ENCODE measurements around the gene FLNA. TPM values are rescaled to one million over a fixed set of nuclear protein-coding genes. Genes with fewer than 3 reads are reported as not detected.
"Not testable (repeated sequence)": the region's sequence is repeated elsewhere in the genome, so short reads cannot be mapped to it uniquely, and the experiment has no call there.

The FLNA gene
- polyA plus RNA-seq, 1 donor from 2014 or later, result 396 TPM

GRCh38 chrX:154352012-154352401 is 22.4 kb downstream of the FLNA start:
- Mint-ChIP-seq H3K4me1 (peaks cover 5 to 17% (median 15%) of the 10 kb centered on the region in 3 donors), H3K9me3 (no peaks in the 10 kb centered on the region), H3K36me3 (peaks cover 4% of the 10 kb centered on the region), H3K4me3 (peak overlapping the region in 3 of 4 donors; percentile 76 to 81 (median 78)), H3K27me3 (no peaks in the 10 kb centered on the region), H3K27ac (peak overlapping the region; percentile 71 to 92 (median 91))

- Mint-ChIP-seq H3K9me3 (no peaks in the 10 kb centered on the region), H3K27ac (peak overlapping the region; percentile 71 to 92 (median 91)), H3K4me1 (peaks cover 5 to 17% (median 16%) of the 10 kb centered on the region in 3 donors), H3K36me3 (peaks cover 4% of the 10 kb centered on the region), H3K4me3 (peak overlapping the region; percentile 21 to 82 (median 78)), H3K27me3 (no peaks in the 10 kb centered on the region)
These were observed 23.0 kb downstream of the FLNA start for GRCh38 chrX:154351183-154352011.

- Mint-ChIP-seq H3K36me3 (peaks cover 4% of the 10 kb centered on the region), H3K27me3 (no peaks in the 10 kb centered on the region), H3K4me1 (peaks cover 5 to 17% (median 16%) of the 10 kb centered on the region in 3 donors), H3K27ac (peak overlapping the region; percentile 67 to 92 (median 91)), H3K4me3 (peak overlapping the region in 3 of 4 donors; percentile 76 to 82 (median 81)), H3K9me3 (no peaks in the 10 kb centered on the region)
These were observed 23.8 kb downstream of the FLNA start for GRCh38 chrX:154350429-154351182.

- Mint-ChIP-seq H3K4me3 (no peak overlapping the region), H3K4me1 (peaks cover 5 to 17% (median 16%) of the 10 kb centered on the region in 3 donors), H3K27me3 (no peaks in the 10 kb centered on the region), H3K27ac (peak overlapping the region; percentile 59 to 92 (median 91)), H3K9me3 (no peaks in the 10 kb centered on the region), H3K36me3 (peaks cover 4% of the 10 kb centered on the region)
These were observed 24.5 kb downstream of the FLNA start for GRCh38 chrX:154349979-154350378.

- no peaks in the 10 kb centered on the region for H3K27me3 Mint-ChIP-seq
- peaks cover 5 to 17% (median 16%) of the 10 kb centered on the region in 3 donors for H3K4me1 Mint-ChIP-seq
- peak overlapping the region in 2 of 3 donors; percentile 91 to 92 for H3K27ac Mint-ChIP-seq
- H3K4me3 Mint-ChIP-seq, result peak overlapping the region in 1 of 4 donors; percentile 17
- H3K9me3 Mint-ChIP-seq, result no peaks in the 10 kb centered on the region
- H3K36me3 Mint-ChIP-seq, result peaks cover 4% of the 10 kb centered on the region
These were observed 25.0 kb downstream of the FLNA start for GRCh38 chrX:154349359-154349935.

- no peaks in the 10 kb centered on the region for H3K9me3 Mint-ChIP-seq
- peak overlapping the region in 2 of 3 donors; percentile 89 to 92 for H3K27ac Mint-ChIP-seq
- peaks cover 5 to 17% (median 16%) of the 10 kb centered on the region in 3 donors for H3K4me1 Mint-ChIP-seq
- peaks cover 4% of the 10 kb centered on the region for H3K36me3 Mint-ChIP-seq
- H3K4me3 Mint-ChIP-seq, result peak overlapping the region in 1 of 4 donors; percentile 17
- no peaks in the 10 kb centered on the region for H3K27me3 Mint-ChIP-seq
These were observed 25.6 kb downstream of the FLNA start for GRCh38 chrX:154348646-154349358.

- peaks cover 4% of the 10 kb centered on the region for H3K36me3 Mint-ChIP-seq
- H3K4me3 Mint-ChIP-seq, result peak overlapping the region in 2 of 4 donors; percentile 34 to 49
- H3K4me1 Mint-ChIP-seq, result peaks cover 5 to 14% (median 14%) of the 10 kb centered on the region in 3 donors
- no peaks in the 10 kb centered on the region for H3K27me3 Mint-ChIP-seq
- H3K9me3 Mint-ChIP-seq, result no peaks in the 10 kb centered on the region
- H3K27ac Mint-ChIP-seq, result peak overlapping the region; percentile 59 to 92 (median 89)
These were observed 26.3 kb downstream of the FLNA start for GRCh38 chrX:154348114-154348531.

- not testable (repeated sequence) for H3K36me3 Mint-ChIP-seq, H3K4me3 Mint-ChIP-seq, H3K27ac Mint-ChIP-seq, H3K4me1 Mint-ChIP-seq, H3K9me3 Mint-ChIP-seq, H3K27me3 Mint-ChIP-seq
These were observed 30.8 kb downstream of the FLNA start for GRCh38 chrX:154343620-154344019.

GRCh38 chrX:154343063-154343462 is 31.4 kb downstream of the FLNA start:
- not testable (repeated sequence) for H3K27ac Mint-ChIP-seq, H3K36me3 Mint-ChIP-seq, H3K4me1 Mint-ChIP-seq, H3K9me3 Mint-ChIP-seq, H3K4me3 Mint-ChIP-seq, H3K27me3 Mint-ChIP-seq

- not testable (repeated sequence) for H3K27ac Mint-ChIP-seq, H3K4me1 Mint-ChIP-seq, H3K4me3 Mint-ChIP-seq, H3K36me3 Mint-ChIP-seq, H3K27me3 Mint-ChIP-seq, H3K9me3 Mint-ChIP-seq
These were observed 32.8 kb downstream of the FLNA start for GRCh38 chrX:154341399-154342298.

- Mint-ChIP-seq H3K9me3 (no peaks in the 10 kb centered on the region), H3K36me3 (no peaks in the 10 kb centered on the region), H3K4me3 (peak overlapping the region in 3 of 4 donors; percentile 13 to 83 (median 76)), H3K4me1 (peaks cover 7 to 22% (median 13%) of the 10 kb centered on the region in 3 donors), H3K27me3 (peaks cover 2% of the 10 kb centered on the region), H3K27ac (peak overlapping the region; percentile 3 to 54 (median 41))
These were observed 39.9 kb downstream of the FLNA start for GRCh38 chrX:154334496-154334895.

- peaks cover 2% of the 10 kb centered on the region for H3K27me3 Mint-ChIP-seq
- no peaks in the 10 kb centered on the region for H3K36me3 Mint-ChIP-seq
- peaks cover 7 to 22% (median 13%) of the 10 kb centered on the region in 3 donors for H3K4me1 Mint-ChIP-seq
- peak overlapping the region; percentile 8 to 83 (median 54) for H3K4me3 Mint-ChIP-seq
- H3K27ac Mint-ChIP-seq, result peak overlapping the region; percentile 41 to 90 (median 54)
- H3K9me3 Mint-ChIP-seq, result no peaks in the 10 kb centered on the region
These were observed 40.6 kb downstream of the FLNA start for GRCh38 chrX:154333837-154334271.

- H3K36me3 Mint-ChIP-seq, result no peaks in the 10 kb centered on the region
- peaks cover 2% of the 10 kb centered on the region for H3K27me3 Mint-ChIP-seq
- peak overlapping the region in 1 of 3 donors; percentile 41 for H3K27ac Mint-ChIP-seq
- H3K9me3 Mint-ChIP-seq, result no peaks in the 10 kb centered on the region
- no peak overlapping the region for H3K4me3 Mint-ChIP-seq
- H3K4me1 Mint-ChIP-seq, result peaks cover 7 to 24% (median 13%) of the 10 kb centered on the region in 3 donors
These were observed 41.3 kb downstream of the FLNA start for GRCh38 chrX:154333116-154333515.
